Central memory CD4-positive, alpha-beta T cell (primary cell): ENCODE results near the gene RANBP17.
A peak's percentile ranks its signal among the peaks of the same experiment; 100 is the strongest.
"Not testable (repeated sequence)": the region's sequence is repeated elsewhere in the genome, so short reads cannot be mapped to it uniquely, and the experiment has no call there.

Source experiments
- DNase-seq: peaks from one replicate; pipeline ENCODE4 v3.0.0; 2022
- total RNA-seq, 3 experiments: gene quantifications; one replicate each; lab custom pipeline; 2026; lab: John Stamatoyannopoulos, UW

Gene RANBP17
- 0 to 0.19 (median 0) reads per million in 3 experiments for total RNA-seq

DNA sequence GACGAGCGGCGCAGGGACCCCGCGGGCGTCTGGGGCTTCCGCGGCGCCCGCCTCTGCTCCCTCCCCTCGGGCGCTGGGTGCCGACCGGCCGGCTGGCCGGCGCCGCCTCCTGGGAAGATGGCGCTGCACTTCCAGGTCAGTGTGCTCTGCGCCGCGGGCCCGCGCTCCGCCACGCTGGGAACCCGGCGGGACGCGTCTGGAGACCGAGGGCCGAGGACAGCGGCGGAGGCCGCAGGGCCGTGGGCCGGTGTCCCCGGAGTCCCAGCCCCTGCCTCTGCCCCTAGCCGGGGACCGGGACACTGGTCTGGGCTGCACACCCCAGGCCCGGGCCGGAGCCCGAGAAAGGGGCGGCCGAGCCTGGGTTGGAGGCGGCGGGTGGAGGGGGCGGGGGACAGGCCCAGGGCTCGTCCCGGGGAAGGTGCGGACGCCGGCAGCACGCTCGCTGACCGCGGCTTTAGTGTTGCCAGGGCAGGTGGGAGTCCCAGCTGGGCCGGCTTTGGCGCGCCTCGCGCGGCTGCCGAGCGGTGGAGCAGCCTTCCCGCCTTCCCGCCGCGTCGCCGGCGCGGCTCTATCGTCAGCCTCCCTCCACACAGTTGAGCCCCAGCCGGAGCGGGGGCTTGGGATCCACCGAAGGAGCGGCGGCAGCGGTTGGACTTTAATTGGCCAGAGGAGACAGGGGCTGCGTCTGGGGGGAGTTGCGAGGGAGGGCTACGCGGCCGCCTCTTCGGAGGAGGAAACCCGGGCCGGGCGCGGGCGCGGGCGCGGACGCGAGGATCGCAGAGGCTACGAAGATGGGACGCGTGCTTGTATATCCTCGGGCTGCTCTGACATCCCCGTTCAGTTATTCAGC lies at the start of gene RANBP17:
RANBP17 (plus strand) TSS at position 102 of the 850 bp plus-strand sequence.
- no peak for DNase-seq

DNA sequence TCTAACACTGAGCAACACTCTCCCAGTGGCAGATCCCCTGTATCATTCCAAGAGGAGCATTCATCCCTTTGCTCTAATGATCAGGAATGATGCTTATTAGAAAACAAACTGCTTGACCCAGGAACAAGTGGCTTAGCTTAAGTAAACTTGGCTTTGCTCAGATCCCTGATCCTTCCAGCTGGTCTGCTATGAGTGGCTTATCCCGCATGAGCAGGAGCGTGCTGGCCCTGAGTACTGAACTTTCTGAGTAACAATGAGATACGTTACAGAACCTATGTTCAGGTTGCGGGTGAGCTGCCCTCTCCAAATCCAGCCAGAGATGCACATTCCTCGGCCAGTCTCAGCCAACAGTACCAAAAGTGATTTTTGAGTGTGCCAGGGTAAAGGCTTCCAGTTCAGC lies 48.6 kb upstream of the RANBP17 start:
- no peak for DNase-seq

DNA sequence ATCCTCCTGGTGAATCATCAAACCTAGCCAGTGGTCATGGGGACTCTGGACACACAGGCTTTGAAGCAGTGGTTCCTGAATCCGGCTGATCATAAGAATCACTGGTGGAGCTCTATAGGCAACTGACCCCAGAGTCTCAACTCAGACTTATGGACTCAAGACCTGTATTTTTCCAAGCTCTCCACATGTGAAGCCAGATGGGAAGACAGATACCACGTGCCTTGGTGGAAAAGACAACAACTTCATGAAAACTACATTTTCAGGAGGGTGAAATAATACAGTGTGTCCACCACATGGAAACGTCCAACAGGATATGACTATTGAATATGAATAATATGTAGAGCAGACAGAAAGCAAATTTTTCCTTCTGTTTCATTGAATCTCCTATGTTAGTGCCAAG lies 44.6 kb upstream of the RANBP17 start:
- no peak for DNase-seq

DNA sequence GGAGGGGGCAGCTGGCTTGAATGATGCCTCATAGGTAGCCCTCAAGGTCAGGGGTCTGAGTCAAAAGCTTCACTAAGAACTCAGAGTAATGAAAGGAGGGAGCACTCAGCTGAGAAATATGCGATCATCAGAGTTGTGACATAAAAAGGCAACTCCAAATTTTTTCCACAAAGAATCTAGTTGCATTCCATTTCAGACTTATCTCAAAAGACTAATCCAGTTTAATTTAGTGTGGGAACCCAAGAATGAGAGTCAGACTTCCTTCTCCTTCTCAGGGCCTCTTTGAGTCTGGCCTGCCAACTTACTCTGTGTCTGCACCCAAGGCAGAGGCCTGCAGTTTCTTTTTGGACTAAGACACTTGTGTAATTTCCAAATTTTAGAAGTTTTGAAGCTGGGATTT lies 43.6 kb upstream of the RANBP17 start:
- DNase-seq, result peak; percentile 1

DNA sequence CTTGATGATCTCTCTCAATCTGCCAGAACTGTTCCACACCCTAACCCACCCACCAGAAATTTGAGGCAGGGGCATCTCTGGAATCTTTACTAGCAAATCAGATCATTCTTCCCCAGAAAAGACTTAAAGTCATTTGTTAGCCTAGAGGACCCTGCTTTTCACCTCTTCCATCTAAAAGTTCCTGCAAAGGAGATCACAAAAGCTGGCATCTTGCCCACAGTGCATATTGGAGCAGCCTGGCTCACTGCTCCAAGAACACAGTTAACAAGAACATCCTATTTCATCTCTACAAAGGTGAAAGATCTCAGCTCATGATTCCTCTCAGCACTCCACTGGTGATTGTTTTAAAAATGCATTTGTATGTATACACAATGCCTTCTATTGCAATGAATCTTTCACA lies 42.0 kb upstream of the RANBP17 start:
- no peak for DNase-seq

DNA sequence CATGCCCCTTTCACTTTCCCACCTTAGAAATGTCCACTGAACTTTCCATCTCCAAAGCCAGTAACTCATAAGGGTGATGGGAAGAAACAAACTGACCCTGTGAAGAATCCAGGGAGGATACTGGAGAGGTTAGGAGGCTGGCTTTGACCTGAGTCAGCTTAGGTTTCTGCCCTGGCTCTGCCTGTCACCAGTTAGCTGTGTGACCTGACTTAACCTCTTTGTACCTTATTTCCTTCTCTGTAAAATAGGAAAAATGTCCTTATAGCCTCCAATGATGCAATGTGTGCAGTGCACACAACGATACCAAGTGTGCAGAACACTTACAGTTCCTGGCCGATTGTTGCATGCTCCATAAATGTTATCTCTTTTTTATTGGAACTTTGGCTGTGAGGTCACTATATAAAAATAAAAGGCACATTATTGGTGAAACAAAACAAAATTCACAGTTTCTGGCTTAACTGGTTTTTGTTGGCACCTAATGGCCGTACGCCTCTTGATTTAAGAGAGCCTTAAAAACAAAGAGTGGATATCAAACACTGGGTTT lies 40.5 kb upstream of the RANBP17 start:
- DNase-seq, result no peak

DNA sequence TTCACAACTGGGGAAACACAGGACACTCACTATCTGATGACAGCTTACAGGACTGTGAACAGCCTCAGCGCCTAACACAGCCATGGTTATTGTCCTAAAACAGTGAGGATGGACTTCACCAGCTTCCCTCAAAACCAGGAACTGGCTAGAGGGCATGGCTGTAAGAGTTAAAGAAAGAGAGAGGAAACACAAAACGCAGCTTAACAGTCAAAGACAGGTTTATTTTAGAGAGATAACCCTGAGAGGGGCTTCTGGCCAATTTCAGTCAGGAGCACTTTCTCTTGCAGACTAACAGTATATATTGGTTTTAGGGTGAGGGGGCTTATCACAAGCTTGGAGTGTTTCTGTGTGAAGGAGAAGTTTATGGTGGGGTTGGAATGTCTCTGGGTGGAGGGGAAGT lies 35.7 kb upstream of the RANBP17 start:
- DNase-seq, result no peak

DNA sequence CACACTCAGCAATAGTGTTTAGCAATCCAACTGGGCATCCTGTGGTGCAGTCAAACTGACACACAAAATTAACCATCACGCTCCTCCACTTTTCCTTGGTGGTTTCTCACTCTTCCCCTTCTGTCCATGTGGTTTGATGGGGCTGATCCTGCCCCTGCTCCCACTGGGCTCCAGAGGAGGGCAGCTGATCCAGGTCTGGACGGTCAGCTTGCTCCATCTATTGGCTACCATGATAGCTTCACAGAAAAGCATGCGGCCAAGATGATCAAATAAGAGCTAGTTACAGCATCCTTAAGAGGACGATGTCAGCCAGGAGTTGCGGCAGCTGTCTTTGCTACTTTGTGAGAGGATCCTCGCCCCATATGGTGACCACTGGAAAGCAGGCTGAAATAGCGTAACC lies 29.6 kb upstream of the RANBP17 start:
- DNase-seq, result no peak

DNA sequence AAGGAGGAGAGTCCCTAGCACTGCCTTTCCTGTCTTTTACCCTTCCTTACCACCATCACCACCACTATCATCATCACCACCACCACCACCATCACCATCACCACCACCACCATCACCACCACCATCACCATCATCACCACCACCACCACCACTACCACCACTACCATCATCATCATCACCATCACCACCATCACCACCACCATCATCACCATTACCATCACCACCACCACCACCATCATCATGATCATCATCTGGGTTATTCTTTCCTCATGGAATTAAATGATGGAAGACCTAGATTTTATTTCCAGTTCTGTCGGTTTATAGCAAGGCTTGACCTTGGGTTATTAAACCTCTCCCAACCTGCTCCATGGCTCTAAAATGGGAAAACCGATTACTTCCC lies 27.8 kb upstream of the RANBP17 start:
- DNase-seq, result not testable (repeated sequence)

DNA sequence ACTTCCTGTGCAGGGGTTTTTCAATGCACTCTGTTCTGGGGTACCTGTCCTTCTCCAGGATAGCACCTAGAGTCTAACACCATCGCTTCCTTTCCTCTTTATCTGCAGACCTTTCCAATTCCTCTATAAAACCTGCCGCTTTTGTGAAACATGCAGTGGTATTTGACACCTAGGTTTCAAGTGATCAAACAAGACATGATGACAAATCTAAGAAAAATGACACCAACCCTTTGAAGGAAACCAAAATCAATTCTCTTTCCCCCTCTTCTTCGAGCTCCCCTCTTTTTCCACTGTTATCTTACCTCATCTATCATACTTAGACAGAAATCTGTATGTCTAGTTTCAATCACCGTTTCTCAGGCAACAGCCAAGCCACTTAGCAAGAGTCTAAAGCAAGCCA lies 25.6 kb upstream of the RANBP17 start:
- DNase-seq, result no peak

DNA sequence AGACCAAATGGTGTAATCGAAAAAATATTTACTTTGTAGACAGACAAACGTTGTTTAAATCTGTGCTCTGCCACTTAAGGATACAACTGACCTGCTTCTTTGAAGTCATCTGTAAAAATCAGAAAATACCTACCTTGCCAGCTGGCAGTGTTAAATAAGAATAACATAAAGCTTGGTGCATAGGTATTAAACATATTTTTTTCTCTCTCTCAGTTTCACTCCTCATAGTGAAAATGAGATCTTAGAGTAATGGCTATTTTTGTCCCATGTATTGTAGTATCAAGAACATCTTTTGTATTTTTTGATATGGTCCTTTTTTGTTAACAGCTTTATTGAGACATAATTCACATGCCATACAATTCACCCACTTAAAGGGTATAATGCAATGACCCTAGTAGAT lies 17.9 kb upstream of the RANBP17 start:
- DNase-seq, result no peak

DNA sequence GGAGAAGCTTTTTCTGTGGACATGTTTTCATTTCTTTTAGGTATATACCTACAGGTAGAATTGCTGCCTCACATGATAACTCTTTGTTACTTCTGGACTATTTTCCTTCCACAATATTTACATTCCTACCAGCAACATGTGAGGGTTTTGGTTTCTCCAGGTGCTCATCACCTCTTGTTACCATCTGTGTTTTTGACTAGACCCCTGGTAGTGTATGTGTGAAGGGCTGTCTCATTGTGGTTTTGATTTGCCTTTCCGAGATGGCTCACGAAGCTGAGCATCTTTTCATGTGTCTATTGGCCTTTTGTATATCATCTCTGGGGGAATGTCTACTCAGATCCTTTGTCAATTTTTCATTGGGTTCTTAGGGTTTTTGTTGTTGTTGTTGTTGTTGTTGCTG lies 17.2 kb upstream of the RANBP17 start:
- DNase-seq, result no peak

DNA sequence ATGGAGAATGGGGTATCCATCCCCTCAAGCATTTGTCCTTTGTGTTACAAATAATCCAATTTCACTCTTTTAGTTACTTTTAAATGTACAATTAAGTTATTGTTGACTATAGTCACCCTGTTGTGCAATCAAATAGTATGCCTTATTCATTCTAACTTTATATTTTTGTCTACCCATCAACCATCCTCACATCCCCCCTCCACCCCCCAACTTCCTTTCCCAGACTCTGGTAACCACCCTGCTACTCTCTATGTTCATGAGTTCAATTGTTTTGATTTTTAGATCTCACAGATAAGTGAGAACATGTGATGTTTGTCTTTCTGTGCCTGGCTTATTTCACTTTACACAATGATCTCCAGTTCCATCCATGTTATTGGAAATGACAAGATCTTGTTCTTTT lies 15.4 kb upstream of the RANBP17 start:
- DNase-seq, result no peak

DNA sequence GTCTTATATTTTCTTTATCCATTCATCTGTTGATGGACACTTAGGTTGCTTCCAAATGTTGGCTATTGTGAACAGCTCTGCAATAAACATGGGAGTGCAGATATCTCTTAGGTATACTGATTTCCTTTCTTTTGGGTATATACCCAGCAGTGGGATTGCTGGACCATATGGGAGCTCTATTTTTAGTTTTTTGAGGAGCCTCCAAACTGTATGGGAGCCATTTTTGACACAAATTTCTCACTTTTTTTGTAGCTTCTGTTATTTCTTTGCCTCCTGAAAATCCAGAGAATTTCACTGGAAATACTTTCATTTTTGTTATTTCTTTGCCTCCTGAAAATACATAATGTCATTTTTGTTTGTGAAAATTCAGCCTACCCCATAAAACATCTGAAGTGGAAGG lies 15.0 kb upstream of the RANBP17 start:
- DNase-seq, result no peak

DNA sequence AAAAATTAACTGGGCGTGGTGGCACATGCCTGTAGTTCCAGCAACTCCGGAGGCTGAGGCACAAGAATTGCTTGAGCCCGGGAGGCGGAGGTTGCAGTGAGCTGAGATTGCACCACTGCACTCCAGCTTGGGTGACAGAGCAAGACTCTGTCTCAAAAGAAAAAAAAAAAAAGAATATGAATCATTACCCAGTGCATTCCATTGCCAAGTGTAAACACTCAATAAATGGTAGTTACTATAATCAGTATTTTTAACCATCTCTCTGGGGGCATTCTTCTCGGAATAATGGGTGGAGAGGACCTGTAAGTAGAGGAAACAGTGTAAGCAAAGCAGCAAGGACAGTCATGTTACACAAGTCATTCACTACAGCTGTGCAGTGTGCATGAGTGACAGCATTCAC lies 13.8 kb upstream of the RANBP17 start:
- no peak for DNase-seq

DNA sequence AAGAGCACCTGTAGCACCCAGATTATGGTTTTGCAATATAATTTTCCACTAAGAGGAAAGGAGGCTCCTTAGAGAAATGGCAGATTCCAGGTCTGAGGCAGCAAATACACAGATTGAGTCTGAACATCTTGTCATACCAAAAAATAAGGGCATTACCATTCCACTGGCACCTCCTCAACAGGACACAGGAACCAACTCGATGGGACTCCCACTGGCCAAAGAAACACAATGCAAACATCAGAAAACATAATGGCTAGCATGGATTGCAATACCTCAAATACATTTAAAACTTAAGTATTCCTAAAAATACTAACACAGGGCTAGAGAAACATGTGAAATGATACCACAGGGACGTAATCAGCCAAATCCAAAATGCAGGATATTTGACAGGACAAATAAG lies 12.4 kb upstream of the RANBP17 start:
- no peak for DNase-seq

DNA sequence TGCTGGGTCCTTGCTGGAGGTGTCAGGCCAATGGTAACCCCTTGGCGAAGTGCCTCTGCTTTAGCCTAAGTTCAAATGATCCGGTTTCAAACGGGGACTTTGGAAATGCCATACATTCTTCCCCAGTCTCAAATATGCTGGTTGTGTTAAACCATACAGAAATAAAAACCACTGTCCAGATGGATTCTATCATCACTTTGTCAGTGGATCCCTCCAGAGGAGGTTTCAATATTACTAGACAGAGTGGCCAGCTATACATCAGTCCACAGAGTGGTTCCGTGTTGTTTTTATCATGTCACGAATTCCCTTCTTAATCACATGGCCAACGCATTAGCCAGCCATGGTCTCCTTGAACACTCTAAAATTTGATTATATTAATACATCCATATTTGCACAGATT lies 7.3 kb upstream of the RANBP17 start:
- DNase-seq, result no peak

DNA sequence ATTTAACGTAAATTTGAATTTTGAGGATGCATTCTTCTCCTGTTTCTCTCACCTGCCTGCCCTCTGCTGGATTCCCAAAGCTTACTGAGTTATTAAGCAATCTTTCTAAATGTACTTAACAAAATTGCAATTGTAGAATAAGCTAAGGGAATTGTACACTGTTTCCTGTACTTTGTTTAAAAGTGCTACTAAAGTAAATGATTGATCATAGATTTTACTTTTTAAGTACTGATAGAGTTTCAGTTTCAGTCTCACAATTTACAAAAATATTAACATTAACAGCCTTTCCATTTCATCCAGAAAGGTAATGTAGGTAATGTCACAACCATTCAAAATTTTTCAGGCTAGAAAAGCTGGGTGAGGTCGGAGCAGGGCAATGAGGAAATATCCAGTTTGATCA lies 4.8 kb upstream of the RANBP17 start:
- DNase-seq, result no peak

DNA sequence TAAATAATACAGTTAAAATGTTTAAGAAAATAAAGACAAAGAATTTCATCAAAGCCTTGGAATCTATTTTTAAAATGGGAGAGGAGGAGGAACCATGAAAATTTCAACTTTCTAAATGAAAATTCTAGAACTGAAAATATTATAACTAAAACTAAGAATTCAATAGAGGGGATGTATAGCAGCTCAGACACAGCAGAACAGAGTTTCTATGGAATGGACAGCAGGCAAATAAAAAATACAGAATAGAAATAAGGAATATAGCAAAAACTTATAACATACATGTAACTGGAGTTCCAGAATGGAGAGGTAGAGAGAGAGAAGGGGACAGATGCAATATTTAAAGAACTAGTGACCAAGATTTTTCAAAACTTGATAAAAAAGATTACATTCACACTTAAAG lies 1.4 kb upstream of the RANBP17 start:
- DNase-seq, result no peak

DNA sequence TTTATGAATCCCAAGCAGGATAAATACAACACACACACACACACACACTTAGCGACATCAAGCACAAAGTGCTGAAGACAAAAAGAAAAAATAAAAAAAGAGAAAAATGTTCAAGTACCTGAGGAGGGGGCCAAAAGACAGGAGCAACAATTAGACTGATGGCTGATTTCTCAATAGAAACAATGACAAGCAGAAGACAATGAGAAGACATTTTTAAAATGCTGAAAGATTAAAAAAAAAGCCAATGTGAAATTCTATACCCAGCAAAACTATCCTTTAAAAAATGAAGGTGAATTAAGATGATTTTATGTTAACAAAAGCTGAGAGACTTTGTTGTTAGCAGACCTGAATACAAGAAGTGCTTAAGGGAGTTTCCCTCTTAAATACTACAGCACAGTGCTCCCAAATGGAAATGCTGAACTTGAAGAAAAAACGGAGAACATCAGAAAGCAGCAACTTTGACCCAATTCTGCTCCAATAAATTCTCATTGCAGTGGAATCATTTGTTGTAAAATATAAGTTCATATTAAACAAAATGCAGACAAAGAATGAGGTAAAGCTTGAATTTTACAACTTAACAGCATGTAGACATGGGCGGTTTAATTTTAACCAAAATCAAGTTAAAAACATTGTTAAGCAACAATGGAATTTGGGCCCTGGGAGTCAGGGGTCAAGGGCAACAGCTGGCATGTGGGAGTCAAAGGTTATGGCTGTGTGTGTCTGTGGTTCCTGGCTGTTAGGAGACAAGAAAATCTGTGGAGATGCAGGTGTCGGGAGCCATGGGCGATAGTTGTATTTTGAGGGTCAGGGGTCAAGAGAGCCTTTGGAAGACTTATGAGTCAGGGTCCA lies 776 bp upstream of the RANBP17 start:
- no peak for DNase-seq

DNA sequence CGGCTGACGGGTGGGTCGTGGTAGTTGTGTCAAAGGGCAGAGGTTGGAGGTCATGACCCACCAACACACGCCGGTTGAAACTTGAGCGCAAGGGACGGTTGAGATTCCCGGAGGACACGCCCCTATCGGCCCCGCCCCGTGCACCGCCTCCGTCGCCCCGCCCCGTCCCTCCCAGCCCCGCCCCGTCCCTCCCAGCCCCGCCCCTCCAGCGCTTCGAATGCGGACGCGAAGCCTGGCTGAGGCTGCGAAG lies 226 bp upstream of the RANBP17 start:
- DNase-seq, result no peak

DNA sequence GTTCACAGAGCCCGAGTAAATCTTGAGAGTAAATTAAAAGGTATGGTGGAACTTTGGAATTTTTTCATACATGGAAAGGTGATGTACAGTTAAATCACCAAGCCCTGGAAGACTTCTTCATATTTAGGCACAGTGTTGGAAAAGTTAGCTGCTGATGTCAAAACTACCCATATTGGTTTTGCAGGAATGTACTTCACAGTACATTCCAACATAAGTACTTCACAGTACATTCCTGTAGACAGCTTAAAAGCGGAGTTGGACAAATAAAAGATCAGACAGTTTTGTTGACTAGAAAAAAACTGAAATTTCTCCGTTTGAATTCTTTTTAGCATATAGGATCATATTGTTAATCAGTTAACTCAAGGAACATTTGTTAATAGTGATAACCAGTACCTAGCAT lies 1.8 kb downstream of the RANBP17 start:
- DNase-seq, result no peak

DNA sequence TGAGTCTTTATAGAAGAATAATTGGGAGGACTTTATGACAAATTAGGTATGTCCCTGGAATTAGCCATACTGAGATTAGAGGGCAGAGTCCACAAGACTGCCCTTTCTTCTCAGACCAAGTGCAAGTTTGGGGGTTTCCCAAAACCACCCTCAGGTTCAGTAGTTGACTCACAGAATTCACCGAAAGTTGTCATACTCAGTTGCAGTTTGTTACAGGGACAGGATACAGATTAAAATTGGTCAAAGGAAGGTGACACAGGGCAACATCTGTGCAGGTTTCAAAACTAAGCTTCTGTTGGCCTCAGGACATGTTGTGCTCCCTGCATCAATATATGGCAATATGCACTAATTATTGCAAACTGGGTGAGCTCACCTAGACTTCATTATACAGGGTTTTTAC lies 3.8 kb downstream of the RANBP17 start:
- DNase-seq, result no peak

DNA sequence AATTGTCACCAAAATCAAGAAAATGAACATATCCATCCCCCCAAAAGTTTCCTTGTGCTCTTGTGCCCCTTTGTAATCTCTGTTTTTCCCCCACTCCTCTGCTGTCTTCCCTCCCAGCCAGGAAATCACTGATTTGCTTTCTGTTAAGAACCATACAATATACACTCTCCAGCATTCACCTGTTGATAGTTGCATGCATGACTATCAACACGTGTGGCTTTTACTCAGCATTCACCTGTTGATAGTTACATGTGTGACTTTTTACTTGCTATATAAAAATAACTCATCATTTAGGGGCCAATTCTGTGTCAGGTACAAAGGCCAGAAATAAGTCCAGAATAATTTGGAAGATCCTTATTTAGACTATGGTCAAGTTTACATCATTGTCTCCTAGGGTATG lies 6.0 kb downstream of the RANBP17 start:
- no peak for DNase-seq
